ENCODE results near the gene FYCO1. TPM values are rescaled to one million over a fixed set of nuclear protein-coding genes. Genes with fewer than 3 reads are reported as not detected.

The FYCO1 gene
- polyA plus RNA-seq, 1 donor (not counting 4 experiments of a cell fraction or from before 2014, with no cell fraction given), result 6.1 TPM

DNA sequence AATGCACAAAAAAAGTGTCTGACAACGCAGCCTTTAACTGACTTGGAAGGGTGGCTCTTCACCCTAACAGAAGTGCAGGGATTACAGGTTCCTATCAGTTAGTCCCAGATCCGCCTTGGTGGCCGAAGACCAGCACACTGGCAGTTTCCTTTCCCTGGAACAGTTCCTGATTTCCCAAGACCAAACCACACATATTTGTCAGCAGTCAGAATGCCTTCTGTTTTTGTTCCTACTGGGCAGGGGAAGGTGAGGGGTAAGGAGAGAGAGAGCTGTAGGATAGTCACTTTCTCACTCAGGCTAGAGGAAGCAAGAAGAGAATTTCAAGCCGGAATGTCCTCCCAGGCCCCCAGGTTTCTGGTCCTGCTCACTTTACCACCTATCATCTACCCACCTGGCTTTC is 43.2 kb downstream of the FYCO1 start:
- H3K9ac ChIP-seq (ENCODE audit: control insufficient read depth, extremely low read depth, insufficient read depth, low read length), result no peak overlapping the region
- H3K4me2 ChIP-seq (ENCODE audit: control insufficient read depth, extremely low read depth, insufficient read depth, low read depth, low read length), result no peak overlapping the region
- H2AFZ ChIP-seq (ENCODE audit: control insufficient read depth, low read length), result no peak overlapping the region
- DNase-seq (ENCODE audit: low read depth, low spot score), result no peak
- H3K4me1 ChIP-seq (ENCODE audit: control insufficient read depth, extremely low read depth, insufficient read depth, low read length), result peaks cover 3% of the 10 kb centered on the region
- dilution Hi-C loops (cut with MboI; ENCODE audit: extremely low pct_ligation_motif_present, low sequenced_read_pairs), result no loop called here
- H3K27ac ChIP-seq (ENCODE audit: control insufficient read depth, insufficient read depth, low read length), result no peak overlapping the region
- H3K9me3 ChIP-seq (ENCODE audit: control insufficient read depth, low read depth, low read length), result no peaks in the 10 kb centered on the region
- H3K4me3 ChIP-seq (ENCODE audit: control insufficient read depth in 2 of 3, extremely low read depth in 1 of 3, insufficient read depth in 2 of 3, low read depth in 1 of 3, low read length in 3 of 3), result no peak overlapping the region
- H3K27me3 ChIP-seq (ENCODE audit: control insufficient read depth, extremely low read depth, insufficient read depth, low read length), result no peaks in the 10 kb centered on the region
- peaks cover 24 to 46% of the 10 kb centered on the region in 2 experiments for H3K36me3 ChIP-seq (ENCODE audit: control insufficient read depth in 2 of 2, extremely low read depth in 1 of 2, insufficient read depth in 2 of 2, low read length in 2 of 2)
- H4K20me1 ChIP-seq (ENCODE audit: control insufficient read depth, extremely low read depth, insufficient read depth, low read length), result no peaks in the 10 kb centered on the region
- TF ChIP-seq EZH2 (IDR thresholded peaks at IDR 0.05; ENCODE audit: low read length), result no peak
- no peak for TF ChIP-seq CTCF (optimal IDR thresholded peaks at IDR 0.05 in 1 of 3, IDR thresholded peaks at IDR 0.05 in 1 of 3, conservative IDR thresholded peaks at IDR 0.05 in 1 of 3; ENCODE audit: extremely low read depth in 1 of 3, insufficient read depth in 2 of 3, low read length in 3 of 3)
- no peaks in the 10 kb centered on the region for H3K79me2 ChIP-seq (ENCODE audit: control insufficient read depth, insufficient read depth, low read length)
- no peaks in the 10 kb centered on the region for H3K9me1 ChIP-seq (ENCODE audit: control insufficient read depth, extremely low read depth, insufficient read depth, low read length)
- no peak for FAIRE-seq

- H3K79me2 ChIP-seq (ENCODE audit: control insufficient read depth, insufficient read depth, low read length), result no peaks in the 10 kb centered on the region
- DNase-seq (ENCODE audit: low read depth, low spot score) (no peak), FAIRE-seq (no peak)
- H3K4me3 ChIP-seq (ENCODE audit: control insufficient read depth in 2 of 3, extremely low read depth in 1 of 3, insufficient read depth in 2 of 3, low read depth in 1 of 3, low read length in 3 of 3), result no peak overlapping the region
- H3K9me3 ChIP-seq (ENCODE audit: control insufficient read depth, low read depth, low read length), result no peaks in the 10 kb centered on the region
- no peak overlapping the region for H3K4me2 ChIP-seq (ENCODE audit: control insufficient read depth, extremely low read depth, insufficient read depth, low read depth, low read length)
- no peaks in the 10 kb centered on the region for H3K27me3 ChIP-seq (ENCODE audit: control insufficient read depth, extremely low read depth, insufficient read depth, low read length)
- no peak overlapping the region for H3K27ac ChIP-seq (ENCODE audit: control insufficient read depth, insufficient read depth, low read length)
- dilution Hi-C loops (cut with MboI; ENCODE audit: extremely low pct_ligation_motif_present, low sequenced_read_pairs), result no loop called here
- H3K4me1 ChIP-seq (ENCODE audit: control insufficient read depth, extremely low read depth, insufficient read depth, low read length), result peaks cover 3% of the 10 kb centered on the region
- no peak overlapping the region for H2AFZ ChIP-seq (ENCODE audit: control insufficient read depth, low read length)
- no peaks in the 10 kb centered on the region for H3K9me1 ChIP-seq (ENCODE audit: control insufficient read depth, extremely low read depth, insufficient read depth, low read length)
- H4K20me1 ChIP-seq (ENCODE audit: control insufficient read depth, extremely low read depth, insufficient read depth, low read length), result no peaks in the 10 kb centered on the region
- peaks cover 24 to 50% of the 10 kb centered on the region in 2 experiments for H3K36me3 ChIP-seq (ENCODE audit: control insufficient read depth in 2 of 2, extremely low read depth in 1 of 2, insufficient read depth in 2 of 2, low read length in 2 of 2)
- no peak for TF ChIP-seq EZH2 (IDR thresholded peaks at IDR 0.05; ENCODE audit: low read length)
- no peak overlapping the region for H3K9ac ChIP-seq (ENCODE audit: control insufficient read depth, extremely low read depth, insufficient read depth, low read length)
These were observed 43.7 kb downstream of the FYCO1 start for GRCh38 chr3:45951946-45952345.
